Tibial nerve (tissue), 4 donors: ENCODE results near the gene IQUB. TPM values are rescaled to one million over a fixed set of nuclear protein-coding genes. Genes with fewer than 3 reads are reported as not detected.
A peak's percentile ranks its signal among the peaks of the same experiment; 100 is the strongest.

Experiments used
- DNase-seq, 2 donors: peaks; one replicate each; pipeline ENCODE4 v3.0.0-alpha.2; 2019; ENCODE audit warnings: low spot score in 2 of 2
- H3K27ac ChIP-seq, 4 donors: fragments of 200-600 bp; sonication (generic) in 3 of 4; one replicate each; pipeline ENCODE4 v1.5.1; 2017 to 2019; ENCODE audit warnings: mild to moderate bottlenecking in 1 of 4
- H3K27me3 ChIP-seq, 2 donors: fragments of 200-600 bp; sonication (generic) in 1 of 2; one replicate each; pipeline versions ENCODE4 v1.5.1 to v1.6.0; 2017 to 2019
- H3K36me3 ChIP-seq, 3 donors: fragments of 200-600 bp; sonication (generic); one replicate each; pipeline ENCODE4 v1.5.1; 2018 to 2019
- H3K4me1 ChIP-seq, 4 donors: fragments of 200-600 bp; sonication (generic) in 3 of 4; one replicate each; pipeline ENCODE4 v1.5.1; 2017 to 2019
- H3K4me3 ChIP-seq, 4 donors: fragments of 200-600 bp; sonication (generic) in 3 of 4; one replicate each; pipeline ENCODE4 v1.5.1; 2017 to 2019; ENCODE audit warnings: mild to moderate bottlenecking in 1 of 4, moderate library complexity in 1 of 4
- H3K9me3 ChIP-seq, 4 donors: fragments of 200-600 bp; sonication (generic) in 3 of 4; one replicate each; pipeline ENCODE4 v1.5.1; 2017 to 2019
- EP300 ChIP-seq, 2 donors: sonication (generic); formaldehyde crosslinking; IDR thresholded peaks; one replicate each; pipeline ENCODE4 v1.6.1; 2017; ENCODE audit warnings: antibody characterized with exemption in 2 of 2, mild to moderate bottlenecking in 1 of 2
- POLR2A ChIP-seq, 2 donors: fragments of 450-650 bp; IDR thresholded peaks; one replicate each; pipeline ENCODE4 v1.6.1; 2017; ENCODE audit warnings: antibody characterized with exemption in 2 of 2, mild to moderate bottlenecking in 2 of 2, moderate library complexity in 2 of 2
- WGBS, 2 donors: methylation state at CpG; one replicate each; pipeline ENCODE4 v1.1.5; 2018; 5-methylcytosine and 5-hydroxymethylcytosine counted together
- total RNA-seq, 4 donors: library from RNA; depleted of rRNA; stranded (reverse); fragments of >200 nt; gene quantifications; one replicate each; pipeline ENCODE4 v1.1.0, GENCODE V29; 2016
- TF ChIP-seq, protein P1 (sequence below), 5 experiments: fragments of 200-600 bp in 3 of 5; fragments of 450-650 bp in 2 of 5; sonication (generic) in 3 of 5; IDR thresholded peaks; one replicate each; pipeline ENCODE4 v1.5.1; 2016 to 2019; ENCODE audit warnings: antibody characterized with exemption in 5 of 5, mild to moderate bottlenecking in 3 of 5, moderate library complexity in 2 of 5

IQUB gene
- total RNA-seq = 1 to 10 TPM; 1.8 to 5.4 (median 2.8) TPM

DNA sequence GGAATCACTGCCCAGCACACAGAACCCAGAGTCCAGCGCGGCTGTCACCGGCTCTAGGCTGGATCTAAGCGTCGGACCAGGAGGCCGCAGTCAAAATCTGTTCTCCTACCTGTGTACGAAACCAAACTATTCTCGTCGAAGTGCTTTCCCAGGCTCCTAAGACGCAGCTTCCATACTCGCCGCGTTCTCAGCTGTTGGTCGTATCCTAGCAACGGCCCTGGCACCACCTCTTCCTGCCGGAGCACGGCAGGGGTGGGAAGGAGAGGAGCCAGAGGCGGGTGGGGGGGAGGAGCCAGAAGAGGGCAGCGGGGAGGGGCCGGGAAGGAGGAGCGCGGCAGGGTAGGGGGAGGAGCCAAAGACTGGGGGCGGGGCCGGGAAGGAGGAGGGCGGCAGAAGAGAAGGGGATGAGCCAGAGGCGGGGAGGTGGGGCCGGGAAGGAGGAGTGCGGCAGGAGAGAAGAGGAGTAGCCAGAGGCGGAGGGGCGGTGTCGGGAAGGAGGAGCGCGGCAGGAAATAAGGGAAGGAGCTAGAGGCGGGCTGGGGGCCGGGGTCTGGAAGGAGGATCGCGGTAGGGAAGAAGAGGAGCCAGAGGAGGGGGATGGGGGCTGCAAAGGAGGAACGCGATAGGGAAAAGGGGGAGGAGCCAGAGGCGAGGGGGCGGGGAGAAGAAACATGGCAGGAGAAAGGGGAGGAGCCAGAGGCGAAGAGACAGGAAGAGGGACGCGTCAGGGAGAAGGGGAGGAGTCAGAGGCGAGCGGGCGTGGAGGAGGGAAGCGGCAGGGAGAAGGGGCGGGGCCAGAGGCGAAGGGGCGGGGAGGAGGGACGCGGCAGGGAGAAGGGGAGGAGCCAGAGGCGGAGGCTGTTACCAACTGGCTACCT, at the start of gene IQUB:
Gene IQUB (minus strand): TSS at position 213 of the 878 bp plus-strand sequence. CDS start 22,255 bp downstream, outside the sequence.
- TF ChIP-seq POLR2A (IDR thresholded peaks at IDR 0.05) (peak in 1 of 2 donors; percentile 60), EP300 (IDR thresholded peaks at IDR 0.05) (no peak)
- TF ChIP-seq, protein P1, sequence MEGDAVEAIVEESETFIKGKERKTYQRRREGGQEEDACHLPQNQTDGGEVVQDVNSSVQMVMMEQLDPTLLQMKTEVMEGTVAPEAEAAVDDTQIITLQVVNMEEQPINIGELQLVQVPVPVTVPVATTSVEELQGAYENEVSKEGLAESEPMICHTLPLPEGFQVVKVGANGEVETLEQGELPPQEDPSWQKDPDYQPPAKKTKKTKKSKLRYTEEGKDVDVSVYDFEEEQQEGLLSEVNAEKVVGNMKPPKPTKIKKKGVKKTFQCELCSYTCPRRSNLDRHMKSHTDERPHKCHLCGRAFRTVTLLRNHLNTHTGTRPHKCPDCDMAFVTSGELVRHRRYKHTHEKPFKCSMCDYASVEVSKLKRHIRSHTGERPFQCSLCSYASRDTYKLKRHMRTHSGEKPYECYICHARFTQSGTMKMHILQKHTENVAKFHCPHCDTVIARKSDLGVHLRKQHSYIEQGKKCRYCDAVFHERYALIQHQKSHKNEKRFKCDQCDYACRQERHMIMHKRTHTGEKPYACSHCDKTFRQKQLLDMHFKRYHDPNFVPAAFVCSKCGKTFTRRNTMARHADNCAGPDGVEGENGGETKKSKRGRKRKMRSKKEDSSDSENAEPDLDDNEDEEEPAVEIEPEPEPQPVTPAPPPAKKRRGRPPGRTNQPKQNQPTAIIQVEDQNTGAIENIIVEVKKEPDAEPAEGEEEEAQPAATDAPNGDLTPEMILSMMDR (IDR thresholded peaks at IDR 0.05) = no peak
- H3K4me1 ChIP-seq = peaks cover 0 to 24% (median 2%) of the 10 kb centered on the region in 4 donors
- no peaks in the 10 kb centered on the region for H3K9me3 ChIP-seq
- 1% methylated on average over 36 to 54 of the region's 54 CpGs for WGBS, 2 donors
- no peaks in the 10 kb centered on the region for H3K27me3 ChIP-seq
- H3K4me3 ChIP-seq = peak within 1 kb of the TSS; percentile 50 to 70 (median 60)
- DNase-seq = peak; percentile 97 to 99
- H3K27ac ChIP-seq = peak within 1 kb of the TSS; percentile 86 to 95 (median 88)
- H3K36me3 ChIP-seq = no peaks in the 10 kb centered on the region

DNA sequence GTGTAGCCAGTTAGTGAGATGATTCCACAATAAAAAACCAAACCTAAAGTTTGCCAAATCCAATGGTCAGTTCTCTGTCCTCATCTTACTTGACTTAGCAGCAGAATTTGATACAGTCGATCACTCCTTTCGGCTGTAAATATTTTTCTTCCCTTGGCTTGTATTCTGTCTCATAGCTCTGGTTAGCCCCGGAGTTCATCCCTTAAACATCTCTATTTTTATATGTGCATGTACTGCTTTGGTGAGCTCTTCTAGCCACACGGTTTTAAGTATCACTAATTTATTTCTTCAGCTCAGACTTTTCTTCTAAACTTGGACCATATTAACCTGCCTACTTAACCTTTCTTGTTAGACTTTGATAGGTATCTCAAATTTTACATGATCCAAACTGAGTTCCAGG, 49.4 kb upstream of the IQUB start:
- DNase-seq = no peak
- TF ChIP-seq, protein P1 (IDR thresholded peaks at IDR 0.05) = no peak
- no peak for TF ChIP-seq EP300 (IDR thresholded peaks at IDR 0.05)
- no peak for TF ChIP-seq POLR2A (IDR thresholded peaks at IDR 0.05)
- H3K27me3 ChIP-seq = no peaks in the 10 kb centered on the region
- no peaks in the 10 kb centered on the region for H3K4me1 ChIP-seq
- WGBS, 2 donors = 87 to 94% methylated on average over 4 of the region's 4 CpGs
- H3K27ac ChIP-seq = no peak overlapping the region
- H3K9me3 ChIP-seq = no peaks in the 10 kb centered on the region
- no peak overlapping the region for H3K4me3 ChIP-seq
- no peaks in the 10 kb centered on the region for H3K36me3 ChIP-seq

DNA sequence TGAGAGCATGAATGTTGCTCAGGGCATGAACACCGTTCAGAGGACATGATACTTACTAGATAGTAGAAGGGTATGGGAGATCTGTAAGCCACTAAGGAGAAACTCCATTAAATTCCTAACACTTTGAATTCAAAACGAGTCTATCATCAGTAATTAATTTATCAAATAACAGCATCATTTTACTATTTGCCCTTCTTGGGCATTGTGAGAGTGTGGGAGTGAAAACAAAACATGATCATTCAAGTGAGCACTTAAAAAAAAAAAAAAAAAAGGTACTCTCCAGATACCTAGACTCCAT, 46.7 kb upstream of the IQUB start:
- 29 to 38% methylated on average over 2 of the region's 2 CpGs for WGBS, 2 donors
- TF ChIP-seq EP300 (IDR thresholded peaks at IDR 0.05) = no peak
- no peak for TF ChIP-seq POLR2A (IDR thresholded peaks at IDR 0.05)
- TF ChIP-seq, protein P1 (IDR thresholded peaks at IDR 0.05) = no peak
- no peak for DNase-seq
- Histone ChIP-seq H3K27me3 (no peaks in the 10 kb centered on the region), H3K9me3 (no peaks in the 10 kb centered on the region), H3K4me3 (no peak overlapping the region), H3K27ac (no peak overlapping the region), H3K36me3 (no peaks in the 10 kb centered on the region), H3K4me1 (no peaks in the 10 kb centered on the region)

DNA sequence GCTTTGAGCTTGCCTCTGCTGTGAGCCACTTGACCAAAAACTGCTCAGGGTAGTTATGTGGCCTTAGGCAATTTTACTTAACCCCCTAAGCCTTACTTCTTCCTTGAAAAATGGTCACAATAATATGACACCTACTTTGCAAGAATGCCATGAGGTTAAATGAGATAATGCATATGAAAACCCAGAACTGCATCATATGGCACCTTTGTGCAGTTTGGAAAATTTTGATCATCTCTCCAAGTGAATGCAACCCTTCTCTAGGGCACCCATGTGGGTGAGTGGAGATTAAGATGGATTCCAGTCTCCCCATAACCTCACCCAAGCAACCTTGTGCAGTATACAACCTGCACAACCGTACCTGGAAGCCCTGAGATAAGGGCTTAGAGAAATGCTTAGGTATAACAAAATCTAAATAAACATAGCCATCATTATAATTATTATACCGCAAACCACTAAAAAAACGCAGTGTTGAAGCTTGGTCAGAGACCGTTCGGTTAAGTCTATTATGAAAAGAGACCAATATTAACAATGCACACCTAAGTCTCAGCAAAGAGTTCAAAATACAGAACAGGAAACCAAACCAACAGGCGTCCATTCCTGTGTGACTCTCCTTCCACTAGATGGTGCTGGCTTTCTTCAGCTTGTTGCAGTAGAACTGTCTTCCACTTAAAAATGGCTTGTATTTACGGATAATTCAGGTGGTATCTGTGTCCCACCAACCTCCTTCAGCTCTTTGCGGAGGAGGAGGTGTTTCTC, 46.2 kb upstream of the IQUB start:
- WGBS, 2 donors = 27 to 51% methylated on average over 8 of the region's 8 CpGs
- Histone ChIP-seq H3K4me1 (no peaks in the 10 kb centered on the region), H3K36me3 (no peaks in the 10 kb centered on the region), H3K27me3 (no peaks in the 10 kb centered on the region), H3K27ac (no peak overlapping the region), H3K4me3 (no peak overlapping the region), H3K9me3 (no peaks in the 10 kb centered on the region)
- DNase-seq = no peak
- TF ChIP-seq, protein P1 (IDR thresholded peaks at IDR 0.05) = peak; percentile 24 to 49 (median 40)
- no peak for TF ChIP-seq POLR2A (IDR thresholded peaks at IDR 0.05)

DNA sequence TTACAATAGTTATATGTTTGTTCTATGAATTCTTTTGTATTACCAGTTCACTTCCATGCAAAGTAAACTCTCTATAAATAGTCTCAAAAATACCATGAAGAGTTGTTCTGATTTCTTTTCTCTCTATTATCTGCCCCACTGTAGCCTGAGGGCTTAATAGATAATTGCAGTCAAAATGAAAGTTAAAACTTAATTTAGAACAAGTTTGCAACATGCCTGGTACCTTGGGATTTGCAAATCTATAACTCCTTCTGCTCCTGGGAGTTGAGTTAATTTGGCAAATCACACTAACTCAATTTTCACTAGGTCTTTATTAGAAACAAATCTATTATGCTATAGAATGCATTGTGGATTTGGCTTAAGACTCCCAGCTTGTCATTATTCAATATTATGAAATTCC, 45.0 kb upstream of the IQUB start:
- no peak for TF ChIP-seq POLR2A (IDR thresholded peaks at IDR 0.05)
- TF ChIP-seq, protein P1 (IDR thresholded peaks at IDR 0.05) = no peak
- no peak for TF ChIP-seq EP300 (IDR thresholded peaks at IDR 0.05)
- H3K4me3 ChIP-seq = no peak overlapping the region
- DNase-seq = no peak
- H3K36me3 ChIP-seq = no peaks in the 10 kb centered on the region
- H3K4me1 ChIP-seq = no peaks in the 10 kb centered on the region
- H3K27me3 ChIP-seq = no peaks in the 10 kb centered on the region
- H3K9me3 ChIP-seq = no peaks in the 10 kb centered on the region
- H3K27ac ChIP-seq = no peak overlapping the region
